K562 (cell line): ENCODE measurements around the gene MTFMT. TPM values are rescaled to one million over a fixed set of nuclear protein-coding genes. Genes with fewer than 3 reads are reported as not detected.

Experiments
- ATAC-seq: fragments of 200-7000 bp; cut with Tn5 transposase; 3 replicates; pipeline ENCODE4 v1.9.1; 2020; ENCODE audit warnings: moderate library complexity
- BruUV-seq: library from RNA; stranded (reverse); fragments of 400-500 nt; replicated peaks from 2 replicates; lab custom pipeline; 2021; lab: Mats Ljungman, UMichigan
- CTCF ChIA-PET: fragments of 300-600 bp; formaldehyde crosslinking; extraction: SDS; loops from one replicate; lab custom pipeline; 2021; ENCODE audit warnings: low intra/inter-chr PET ratio; lab: Yijun Ruan, JAX
- POLR2A ChIA-PET: fragments of 300-600, 350-650 bp; sonication (Branson Sonifier 250); formaldehyde crosslinking; extraction: SDS; loops from one replicate; lab custom pipeline; 2021; ENCODE audit warnings: antibody characterized with exemption, inconsistent platforms; lab: Yijun Ruan, JAX
- DNase-seq, 4 experiments: peaks; one replicate each; pipeline versions ENCODE4 v3.0.0 to v3.0.0-alpha.2; 2011 to 2018; ENCODE audit warnings: low spot score in 3 of 4, mixed read lengths in 3 of 4; ENCODE audit errors: extremely low read depth in 1 of 4
- FAIRE-seq: peaks from 2 replicates; lab custom pipeline; 2011; peaks lifted over from hg19 to GRCh38; lab: Jason Lieb, UNC
- H2AFZ ChIP-seq: 2 replicates; pipeline ENCODE4 v1.6.0; 2011; ENCODE audit warnings: low read depth, low read length, control low read depth, inconsistent platforms
- H3K27ac ChIP-seq: fragments of 200-600 bp; 3 replicates; pipeline ENCODE4 v1.8.0; 2011; ENCODE audit warnings: low read depth, mild to moderate bottlenecking, control low read depth, inconsistent platforms, low read length, moderate library complexity, mixed read lengths; ENCODE audit errors: extremely low read depth
- H3K27me3 ChIP-seq, 2 experiments: fragments of 300-600 bp in 1 of 2; 2 replicates in 1 of 2; 3 replicates in 1 of 2; pipeline versions ENCODE4 v1.6.0 to v1.8.0; 2011; ENCODE audit warnings: inconsistent platforms in 2 of 2, low read length in 2 of 2, mild to moderate bottlenecking in 1 of 2, mixed read lengths in 1 of 2, moderate library complexity in 1 of 2; ENCODE audit not compliant: control insufficient read depth in 2 of 2, insufficient read depth in 2 of 2
- H3K36me3 ChIP-seq: fragments of 300-600 bp; 3 replicates; pipeline ENCODE4 v1.8.0; 2011; ENCODE audit warnings: mild to moderate bottlenecking, low read length, inconsistent platforms; ENCODE audit not compliant: control insufficient read depth, insufficient read depth
- H3K4me1 ChIP-seq, 2 experiments: fragments of 200-600 bp in 1 of 2; replicated peaks in 1 of 2; 2 replicates in 1 of 2; 3 replicates in 1 of 2; pipeline versions ENCODE4 v1.5.1 to v1.8.0; 2011; ENCODE audit warnings: inconsistent platforms in 2 of 2, low read length in 2 of 2, mild to moderate bottlenecking in 1 of 2, mixed read lengths in 1 of 2, moderate library complexity in 1 of 2; ENCODE audit not compliant: control insufficient read depth in 2 of 2, insufficient read depth in 2 of 2
- H3K4me2 ChIP-seq: 2 replicates; pipeline ENCODE4 v1.6.1; 2011; ENCODE audit warnings: low read length, control low read depth, inconsistent platforms, mixed read lengths; ENCODE audit not compliant: insufficient read depth
- H3K4me3 ChIP-seq: fragments of 200-600 bp; sonication (generic), shearing (Covaris generic); 2 replicates; pipeline ENCODE4 v1.5.1; 2016; ENCODE audit warnings: control low read depth, inconsistent platforms
- H3K79me2 ChIP-seq: fragments of 200-600 bp; 3 replicates; pipeline ENCODE4 v1.8.0; 2011; ENCODE audit warnings: low read length, inconsistent platforms; ENCODE audit not compliant: control insufficient read depth, insufficient read depth
- H3K9ac ChIP-seq, 2 experiments: 2 replicates each; pipeline versions ENCODE4 v1.6.0 to v1.6.1; 2011; ENCODE audit warnings: low read depth in 2 of 2, low read length in 2 of 2, control low read depth in 1 of 2, inconsistent platforms in 1 of 2, mild to moderate bottlenecking in 1 of 2, mixed read lengths in 1 of 2; ENCODE audit not compliant: insufficient read depth in 1 of 2
- H3K9me1 ChIP-seq: one replicate; pipeline ENCODE4 v1.6.0; 2011; ENCODE audit warnings: inconsistent platforms, mild to moderate bottlenecking, low read length, moderate library complexity; ENCODE audit not compliant: control insufficient read depth, insufficient read depth
- H3K9me3 ChIP-seq: replicated peaks from 2 replicates; pipeline ENCODE4 v1.5.1; 2011; ENCODE audit warnings: low read depth, low read length, inconsistent platforms; ENCODE audit not compliant: control insufficient read depth, insufficient read depth
- H4K20me1 ChIP-seq: replicated peaks from 2 replicates; pipeline ENCODE4 v1.6.1; 2011; ENCODE audit warnings: low read length, inconsistent platforms, mixed read lengths; ENCODE audit not compliant: control insufficient read depth, insufficient read depth
- ATF4 ChIP-seq: fragments of 450-650 bp; formaldehyde crosslinking; IDR thresholded peaks from 2 replicates; pipeline ENCODE4 v1.4.0; 2022; ENCODE audit warnings: mild to moderate bottlenecking, moderate library complexity
- KAT8 ChIP-seq: fragments of 450-650 bp; IDR thresholded peaks from 2 replicates; pipeline ENCODE4 v1.6.1; 2016; ENCODE audit warnings: low read depth, mild to moderate bottlenecking
- MECOM ChIP-seq: fragments of 250-450 bp; sonication (Bioruptor Pico); IDR thresholded peaks from 2 replicates; pipeline ENCODE4 v1.8.0; 2022; ENCODE audit warnings: inconsistent platforms
- MED1 ChIP-seq: sonication (generic); formaldehyde crosslinking; IDR thresholded peaks from 2 replicates; pipeline ENCODE4 v1.8.1; 2023; ENCODE audit warnings: missing genetic modification reagents, borderline replicate concordance
- MYC ChIP-seq, 2 experiments: fragments of 250-450 bp in 1 of 2; sonication (Bioruptor Pico) in 1 of 2; IDR thresholded peaks; 2 replicates each; pipeline versions ENCODE4 v1.5.1 to v1.6.1; 2012 to 2021; ENCODE audit warnings: low read depth in 2 of 2, borderline replicate concordance in 1 of 2, improper control_type of control experiment in 1 of 2, low read length in 1 of 2, mild to moderate bottlenecking in 1 of 2, moderate library complexity in 1 of 2
- NEUROD1 ChIP-seq: fragments of 150-350 bp; IDR thresholded peaks from 2 replicates; pipeline ENCODE4 v1.6.1; 2014; ENCODE audit warnings: borderline replicate concordance, low read length, low read depth; ENCODE audit not compliant: partially characterized antibody
- PML ChIP-seq: IDR thresholded peaks from 2 replicates; pipeline ENCODE4 v1.6.1; 2012; ENCODE audit warnings: low read length, inconsistent platforms
- SMARCC2 ChIP-seq: fragments of 450-650 bp; IDR thresholded peaks from 2 replicates; pipeline ENCODE4 v1.6.1; 2017; ENCODE audit warnings: antibody characterized with exemption, moderate library complexity, mild to moderate bottlenecking, low read depth
- TAF1 ChIP-seq: IDR thresholded peaks from 2 replicates; pipeline ENCODE4 v1.6.1; 2011; ENCODE audit warnings: mild to moderate bottlenecking, low read length, moderate library complexity; ENCODE audit not compliant: insufficient read depth, control insufficient read depth, severe bottlenecking; ENCODE audit errors: extremely low read depth
- TFE3 ChIP-seq: fragments of 450-650 bp; formaldehyde crosslinking; IDR thresholded peaks from 2 replicates; pipeline ENCODE4 v1.4.0; 2020; ENCODE audit warnings: mild to moderate bottlenecking, mixed read lengths
- ZFP36 ChIP-seq: fragments of 150-350 bp; IDR thresholded peaks from 2 replicates; pipeline ENCODE4 v1.6.1; 2018; ENCODE audit warnings: low read length, low read depth; ENCODE audit not compliant: partially characterized antibody
- ZNF277 ChIP-seq: fragments of 250-450 bp; sonication (Bioruptor Pico); IDR thresholded peaks from 2 replicates; pipeline ENCODE4 v1.8.0; 2022; ENCODE audit warnings: inconsistent platforms, mild to moderate bottlenecking, moderate library complexity, borderline replicate concordance
- ZNF444 ChIP-seq: fragments of 250-450 bp; sonication (Bioruptor Pico); IDR thresholded peaks from 2 replicates; pipeline ENCODE4 v1.4.0; 2020; ENCODE audit warnings: mild to moderate bottlenecking, moderate library complexity
- ZNF785 ChIP-seq: fragments of 250-450 bp; sonication (Bioruptor Pico); IDR thresholded peaks from 2 replicates; pipeline ENCODE4 v1.4.0; 2020; ENCODE audit warnings: mild to moderate bottlenecking
- WGBS: fragments of 100-300 bp; shearing (Covaris generic); methylation state at CpG from one replicate; pipeline ENCODE4 v1.1.6; 2016; ENCODE audit warnings: low coverage, mixed read lengths; ENCODE audit not compliant: insufficient coverage; ENCODE audit errors: missing lambda C conversion rate; 5-methylcytosine and 5-hydroxymethylcytosine counted together
- in situ Hi-C: fragments of 300-500 bp; cut with MboI; formaldehyde crosslinking; loops from 4 replicates; pipeline ENCODE4 v1.15.0; 2018; ENCODE audit warnings: inconsistent platforms, mixed read lengths
- intact Hi-C: fragments of 100-400 bp; cut with micrococcal nuclease; formaldehyde crosslinking; loops from 2 replicates; pipeline ENCODE4 v1.14.2; 2022
- polyA plus RNA-seq, 8 experiments: library from polyadenylated mRNA; depleted of rRNA in 4 of 8; stranded (reverse) in 5 of 8; unstranded in 3 of 8; fragments of >200 nt; fragmentation: Nextera tagmentation in 2 of 8; fragmentation: Illumina TruSeq in 1 of 8; extraction: Ambion mirVana in 2 of 8; extraction: Trizol in 1 of 8; gene quantifications; 2 replicates each; pipeline versions ENCODE4 v1.2.1 to v1.2.3, GENCODE V29; 2011 to 2014; ENCODE audit warnings: inconsistent platforms in 1 of 8, missing spikeins in 1 of 8
- total RNA-seq, 7 experiments: library from RNA; depleted of rRNA in 6 of 7; stranded (reverse); fragments of >200 nt in 6 of 7; fragmentation: Illumina TruSeq in 2 of 7; extraction: Trizol in 2 of 7; gene quantifications; 2 replicates each; pipeline versions ENCODE4 v1.2.1 to v1.2.3, GENCODE V29; 2011 to 2021; ENCODE audit warnings: low replicate concordance in 1 of 7

Gene MTFMT
- total and polyA plus RNA-seq, 9 of the 15 experiments (the other 6 are each of a cell fraction or from before 2014, with no cell fraction given): 1.4 to 31.1 (median 16.2) TPM

- peak overlapping the region; percentile 91 for H3K4me2 ChIP-seq
- POLR2A ChIA-PET: interaction anchor here (0.6 to 1.7 kb wide), 7 partner anchors 10 to 314 kb away, joined by 3 to 6 read pairs (median 3); partner anchors contain the start of gene RNU5B-1
- H3K9ac ChIP-seq: peak overlapping the region; percentile 64 to 81
- H2AFZ ChIP-seq: peak overlapping the region; percentile 99
- H3K27ac ChIP-seq: peak overlapping the region; percentile 72
- H3K9me1 ChIP-seq: no peaks in the 10 kb centered on the region
- H4K20me1 ChIP-seq: no peaks in the 10 kb centered on the region
- no peak for DNase-seq
- no peak for ATAC-seq
- BruUV-seq: TSS peak; percentile 94
- CTCF ChIA-PET: no interaction called here
- peaks cover 5 to 14% of the 10 kb centered on the region in 2 experiments; a peak in 4 of 5 replicates for H3K4me1 ChIP-seq
- intact Hi-C loops: no loop called here
- FAIRE-seq: no peak
- peaks cover 10% of the 10 kb centered on the region; the same call in 1 of the 3 replicates for H3K36me3 ChIP-seq
- no peaks in the 10 kb centered on the region for H3K9me3 ChIP-seq
- peaks cover 23% of the 10 kb centered on the region for H3K79me2 ChIP-seq
- WGBS: 4% methylated on average over 9 of the region's 9 CpGs
- no peaks in the 10 kb centered on the region for H3K27me3 ChIP-seq
- in situ Hi-C loops: no loop called here
- H3K4me3 ChIP-seq: peak overlapping the region; percentile 83
- TF ChIP-seq PML (no peak), MYC (IDR thresholded peaks at IDR 0.05; ENCODE audit: low read depth, low read length) (no peak), MYC (CRISPR knock-in tag; IDR thresholded peaks at IDR 0.05; ENCODE audit: borderline replicate concordance, low read depth) (no peak), MED1 (no peak), ZNF785 (no peak), ZNF444 (no peak), MECOM (CRISPR knock-in tag) (0 out of 2 replicates have a peak, but pooled peaks have one; percentile 20), KAT8 (no peak), ZFP36 (no peak), ATF4 (CRISPR knock-in tag) (no peak), NEUROD1 (no peak), SMARCC2 (no peak), TFE3 (no peak), TAF1 (no peak), ZNF277 (CRISPR knock-in tag) (no peak)
Measured at GRCh38 chr15:64990168-64990470, 39.3 kb downstream of the MTFMT start.
